Iris pigment epithelial cell (primary cell): ENCODE measurements around the gene CHST9.
A peak's percentile ranks its signal among the peaks of the same experiment; 100 is the strongest.
"Not testable (repeated sequence)": the region's sequence is repeated elsewhere in the genome, so short reads cannot be mapped to it uniquely, and the experiment has no call there.

ENCODE experiments used
- DNase-seq: peaks from one replicate; pipeline ENCODE4 v3.0.0-alpha.2; 2011; ENCODE audit warnings: low read depth

Gene CHST9

DNA sequence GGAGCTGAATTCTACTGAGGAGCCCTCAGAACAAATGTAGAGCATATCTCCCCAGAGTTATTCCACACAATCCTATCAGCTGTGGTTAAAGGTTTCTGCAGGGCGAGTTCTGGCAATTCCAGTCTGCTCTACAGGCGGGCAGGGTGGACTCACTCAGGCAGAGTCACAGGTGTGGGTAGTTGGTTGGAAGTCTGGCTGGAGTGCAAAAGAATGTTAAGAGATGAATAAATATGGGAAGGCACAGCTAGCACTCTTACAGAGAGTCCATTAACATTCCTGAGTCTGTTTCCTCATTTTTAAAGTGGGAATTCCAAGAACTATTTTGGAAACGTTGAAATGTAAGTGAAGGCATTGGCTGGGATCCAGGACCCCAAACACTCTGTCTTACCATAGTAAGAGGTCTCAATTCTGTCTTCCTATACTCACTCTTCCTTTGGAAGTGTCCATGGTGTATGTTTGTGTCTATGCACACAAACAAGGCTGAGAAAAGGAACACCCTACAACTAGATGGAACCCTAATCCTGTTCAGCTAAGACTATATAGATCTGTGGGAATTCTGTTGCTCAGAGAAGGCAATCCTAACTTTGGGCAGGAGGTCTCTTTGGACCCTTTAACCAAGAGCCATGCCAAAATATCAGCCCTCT, 256.3 kb downstream of the CHST9 start:
- no peak for DNase-seq

DNA sequence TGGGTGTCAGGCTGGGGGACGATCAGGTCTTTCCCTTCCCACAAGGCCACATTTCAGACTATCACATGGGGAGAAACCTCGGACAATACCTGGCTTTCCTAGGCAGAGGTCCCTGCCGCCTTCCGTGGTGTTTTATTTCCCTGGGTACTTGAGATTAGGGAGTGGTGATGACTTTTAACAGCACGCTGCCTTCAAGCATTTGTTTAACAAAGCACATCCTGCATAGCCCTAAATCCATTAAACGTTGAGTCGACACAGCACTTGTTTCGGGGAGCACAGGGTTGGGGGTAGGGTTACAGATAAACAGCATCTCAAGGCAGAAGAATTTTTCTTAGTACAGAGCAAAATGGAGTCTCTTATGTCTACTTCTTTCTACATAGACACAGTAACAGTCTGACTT, 257.3 kb downstream of the CHST9 start:
- DNase-seq, result not testable (repeated sequence)

DNA sequence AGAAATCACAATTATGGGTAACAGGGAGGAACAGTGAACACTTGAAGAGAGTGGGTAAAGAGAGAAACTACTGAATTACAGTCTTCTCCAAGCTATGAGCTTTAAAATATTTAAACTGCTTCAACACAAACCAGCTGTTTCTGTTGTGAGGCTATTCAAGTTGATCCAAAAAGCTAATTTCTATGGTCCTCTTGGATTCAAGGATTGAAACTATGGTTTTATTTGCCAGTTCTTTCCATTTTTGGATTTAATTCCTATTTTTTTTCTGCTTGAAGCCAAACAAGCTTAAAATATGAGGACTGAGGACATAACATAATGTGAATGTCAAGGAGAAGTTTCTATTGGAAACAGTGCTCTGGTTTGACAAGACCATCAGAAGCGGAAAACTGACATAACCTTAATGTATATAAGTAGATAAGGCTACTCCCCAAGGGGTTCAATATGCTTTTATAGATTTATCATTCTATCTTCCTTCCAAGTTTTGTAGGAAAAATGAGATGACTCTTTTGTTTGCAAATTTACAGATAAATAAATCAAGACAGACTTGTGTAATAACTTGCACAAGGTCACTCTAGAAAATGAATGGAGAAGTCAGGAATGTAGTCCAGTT, 258.9 kb downstream of the CHST9 start:
- DNase-seq, result no peak

DNA sequence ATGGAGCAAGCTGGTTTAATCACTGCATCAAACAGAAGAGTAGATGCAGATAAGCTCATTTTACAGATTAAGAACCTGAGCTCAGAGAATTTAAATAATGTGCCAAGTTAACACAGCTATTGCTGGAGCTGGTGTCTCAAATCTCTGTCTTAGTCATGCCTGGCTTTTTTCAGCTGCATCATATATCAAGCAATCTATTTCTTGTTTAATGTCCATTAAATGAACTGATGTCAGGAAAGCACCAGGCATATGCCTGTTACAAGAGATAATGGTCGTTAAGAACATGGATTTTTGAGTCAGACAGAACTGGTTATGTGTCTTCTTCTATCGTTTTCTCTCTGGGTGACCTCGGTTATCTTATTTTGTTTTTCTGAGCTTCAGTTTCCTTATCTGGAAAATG, 259.8 kb downstream of the CHST9 start:
- no peak for DNase-seq

DNA sequence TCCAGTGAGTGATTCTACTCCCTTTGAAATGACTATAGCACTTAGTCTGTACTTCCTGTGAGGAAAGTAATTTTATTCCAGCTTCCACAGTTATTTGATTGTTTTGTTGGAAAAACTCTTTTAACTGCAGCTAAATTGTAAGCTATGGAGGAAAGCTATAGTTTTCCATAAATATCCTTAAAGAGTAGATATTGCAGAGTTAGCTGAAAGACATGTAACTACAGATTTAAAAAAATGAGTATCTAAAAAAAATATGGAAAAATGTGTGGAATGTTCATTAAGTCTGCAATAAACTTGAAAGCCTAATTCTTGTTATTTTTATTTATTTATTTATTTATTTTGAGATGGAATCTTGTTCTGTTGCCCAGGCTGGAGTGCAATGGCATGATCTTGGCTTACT, 262.8 kb downstream of the CHST9 start:
- no peak for DNase-seq

DNA sequence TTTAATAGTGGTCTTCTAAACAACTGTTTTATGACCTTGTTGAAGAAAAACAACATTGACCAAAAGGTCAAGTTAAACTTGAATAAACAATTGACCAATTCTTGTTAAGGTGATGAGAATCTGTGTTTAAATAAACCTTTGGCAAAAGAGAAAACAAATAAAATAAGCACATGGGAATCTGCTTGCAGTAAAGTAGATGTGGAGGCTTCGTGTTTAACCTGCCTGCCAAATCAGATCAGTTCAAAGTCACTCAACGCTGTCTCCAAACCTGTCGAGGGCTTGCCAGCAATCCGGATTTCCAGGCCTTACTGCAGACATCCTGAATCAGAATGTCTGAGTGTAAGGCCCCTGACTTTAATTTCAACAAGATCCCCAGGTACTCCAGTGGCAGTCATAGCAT, 264.5 kb downstream of the CHST9 start:
- no peak for DNase-seq

- peak; percentile 3 for DNase-seq
These were observed 265.5 kb downstream of the CHST9 start for GRCh38 chr18:26919627-26920026.

- no peak for DNase-seq
These were observed 265.9 kb downstream of the CHST9 start for GRCh38 chr18:26919201-26919600.

DNA sequence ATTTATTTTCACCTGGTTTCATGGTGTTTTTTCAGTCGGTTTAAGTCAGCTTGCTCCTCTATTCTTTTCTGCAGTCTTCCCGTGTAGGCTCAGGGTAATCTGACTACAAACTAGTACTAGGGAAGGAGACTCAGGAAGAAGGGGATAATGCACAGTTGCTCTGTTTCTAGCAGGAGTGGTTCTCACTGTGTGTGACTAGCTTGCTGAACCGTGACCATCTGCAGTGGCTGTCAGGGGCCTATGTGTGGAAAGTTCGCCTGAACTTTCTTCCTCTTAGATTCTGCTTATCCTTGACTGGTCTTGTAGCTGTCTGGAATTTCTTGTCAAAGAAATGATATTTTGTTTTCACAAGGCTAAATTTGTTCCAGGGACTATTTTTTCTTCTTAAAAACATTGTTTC, 273.3 kb downstream of the CHST9 start:
- DNase-seq, result no peak

- no peak for DNase-seq
These were observed 275.4 kb downstream of the CHST9 start for GRCh38 chr18:26909599-26910290.

- no peak for DNase-seq
These were observed 276.2 kb downstream of the CHST9 start for GRCh38 chr18:26908906-26909305.

DNA sequence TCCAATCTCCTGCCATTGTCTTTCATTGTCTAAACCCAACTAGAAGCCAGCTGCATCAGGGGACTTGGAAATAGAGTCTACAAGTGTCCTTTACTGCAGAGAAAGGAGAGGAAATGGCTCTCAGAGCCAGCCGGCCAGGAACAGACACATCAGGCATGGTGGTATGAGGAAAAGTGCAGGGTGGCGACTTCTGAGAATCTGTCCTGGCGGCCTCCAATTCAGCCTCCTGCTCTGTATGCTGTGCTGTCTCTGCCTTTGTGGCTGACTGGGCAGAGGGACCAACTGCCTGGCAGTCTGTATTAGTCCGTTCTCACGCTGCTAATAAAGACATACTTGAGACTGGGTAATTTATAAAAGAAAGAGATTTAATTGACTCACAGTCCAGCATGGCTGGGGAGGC, 282.8 kb downstream of the CHST9 start:
- no peak for DNase-seq

DNA sequence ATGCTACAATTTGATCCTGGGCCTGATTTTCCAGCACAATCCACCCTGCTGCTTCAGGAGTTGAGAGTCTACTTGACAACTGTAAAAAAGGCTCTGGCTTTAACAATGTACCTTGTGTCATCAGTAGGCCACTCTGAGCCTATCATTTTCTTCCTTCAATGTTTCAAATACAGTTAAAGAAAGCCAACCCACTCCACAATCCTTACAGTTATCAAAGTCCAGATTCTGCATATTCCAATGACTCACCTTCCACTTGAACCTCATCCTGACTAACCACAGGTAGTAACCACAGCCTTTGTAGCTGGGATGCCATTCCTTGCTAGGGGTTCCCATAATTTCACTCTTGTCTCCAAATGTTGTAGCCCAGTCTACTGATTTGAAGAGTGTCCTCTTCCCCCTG, 284.1 kb downstream of the CHST9 start:
- no peak for DNase-seq

DNA sequence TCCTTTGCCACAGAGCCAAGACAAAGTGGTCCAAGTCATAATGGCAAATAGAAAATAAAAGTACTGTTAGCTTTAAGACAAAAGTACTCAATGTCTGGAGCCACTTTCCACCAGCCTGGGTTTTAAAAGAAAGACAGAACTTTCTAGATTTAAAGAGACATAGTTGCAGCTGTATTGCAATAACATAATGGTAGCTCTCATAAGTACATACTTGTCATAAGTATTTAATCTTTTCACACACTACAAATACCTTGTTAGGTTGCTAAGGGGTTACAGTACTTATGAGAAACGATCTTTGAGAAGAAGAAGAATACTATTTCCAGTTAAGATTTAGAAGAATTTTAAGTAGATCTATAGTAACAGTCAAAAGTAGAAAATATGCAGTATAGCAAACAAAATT, 290.7 kb downstream of the CHST9 start:
- no peak for DNase-seq

DNA sequence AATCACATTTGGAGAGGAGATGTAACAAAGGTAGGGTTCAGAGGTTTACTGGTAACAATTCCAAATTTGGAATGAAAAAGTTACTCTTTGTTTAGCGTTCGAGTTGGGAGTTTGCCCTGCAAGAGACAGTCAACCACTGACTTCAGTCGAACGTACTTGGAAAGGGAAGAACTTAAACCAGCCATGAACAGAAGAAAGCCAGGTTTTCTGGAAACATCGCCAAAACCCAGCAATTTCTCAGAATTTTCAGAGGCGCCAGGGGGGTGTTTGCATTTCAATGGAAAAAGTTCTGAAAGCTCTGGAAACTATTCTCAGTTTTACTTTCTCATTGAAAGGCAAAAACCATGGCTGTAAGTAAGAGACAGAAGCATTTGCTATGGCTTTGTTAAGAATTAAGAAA, 291.1 kb downstream of the CHST9 start:
- no peak for DNase-seq

GRCh38 chr18:26888259-26888658, 296.8 kb downstream of the CHST9 start:
- DNase-seq, result no peak

DNA sequence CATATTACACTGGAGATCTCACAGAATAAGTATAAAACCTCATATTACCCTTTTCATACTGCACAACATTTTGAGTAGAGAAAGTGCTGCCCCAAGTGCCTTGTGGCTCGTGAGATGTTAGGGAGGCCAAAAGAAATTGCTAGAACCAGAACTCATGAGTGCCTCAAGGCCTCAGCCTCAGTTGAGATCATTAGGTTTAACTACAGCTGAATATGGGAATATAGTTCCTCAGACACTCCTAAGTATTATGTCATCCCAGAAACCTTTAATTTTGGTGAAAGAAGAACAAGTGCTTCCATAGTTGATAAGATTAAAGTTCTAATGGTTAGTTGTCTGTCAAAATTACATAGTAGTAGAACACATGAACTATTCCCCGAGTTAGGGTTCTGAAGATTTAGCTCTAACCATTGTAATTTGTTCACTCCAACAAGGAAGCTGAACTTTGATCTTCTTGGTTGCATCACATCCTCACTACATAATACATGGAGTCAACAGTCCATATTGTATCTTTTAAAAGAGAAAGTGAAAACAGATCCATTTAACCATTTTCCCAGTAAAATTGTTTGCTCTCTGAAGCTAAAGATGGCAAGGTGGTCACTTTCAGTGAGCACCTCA, 310.0 kb downstream of the CHST9 start:
- DNase-seq, result no peak

DNA sequence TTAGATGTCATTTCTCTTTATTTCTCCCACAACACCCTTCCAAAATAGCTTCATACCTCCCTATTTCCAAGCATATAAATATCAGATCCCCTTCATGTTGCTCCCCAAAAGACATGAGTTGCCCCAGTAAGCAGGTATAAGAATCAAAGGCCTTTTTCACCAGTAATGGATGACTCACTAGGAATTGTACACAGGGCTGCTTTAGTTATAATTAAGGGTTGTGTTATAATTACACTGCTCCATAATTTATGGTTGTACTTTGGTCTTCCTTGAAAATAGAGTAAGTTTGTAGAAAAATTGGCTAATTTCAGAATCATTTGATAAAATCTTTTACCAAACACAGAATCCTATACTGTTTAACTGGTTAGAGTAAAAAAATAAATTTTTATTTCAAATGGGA, 310.8 kb downstream of the CHST9 start:
- DNase-seq, result no peak

GRCh38 chr18:26869640-26870039, 315.5 kb downstream of the CHST9 start:
- no peak for DNase-seq

DNA sequence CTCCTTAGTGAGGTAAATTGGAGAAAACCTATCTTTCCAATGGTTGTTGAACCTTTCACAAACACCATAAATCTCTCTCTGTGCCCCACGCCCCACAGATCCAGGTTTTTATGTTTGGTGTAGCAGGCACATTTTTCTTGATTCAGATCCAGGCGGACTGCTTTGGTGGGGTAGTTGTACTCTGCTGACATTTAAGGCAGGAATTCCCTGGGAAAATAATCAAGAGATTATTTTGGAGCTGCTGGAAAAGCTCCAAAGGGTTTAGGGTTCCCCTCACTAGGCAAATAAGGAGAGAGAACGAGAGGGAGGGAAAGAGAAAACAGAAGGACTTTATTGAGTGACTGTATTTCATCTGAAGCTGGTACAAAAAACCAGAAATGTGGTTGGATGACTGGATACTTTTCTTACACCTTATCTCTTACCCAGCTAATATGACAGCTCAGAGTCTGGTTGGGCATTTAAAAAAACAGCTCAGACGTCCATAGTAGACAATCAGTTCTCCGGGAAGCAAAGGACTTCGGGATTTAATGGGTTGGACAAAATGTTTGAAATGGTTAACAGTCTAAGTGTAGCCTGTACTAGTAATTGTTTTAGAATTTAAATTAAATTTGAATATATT, 316.0 kb downstream of the CHST9 start:
- no peak for DNase-seq

DNA sequence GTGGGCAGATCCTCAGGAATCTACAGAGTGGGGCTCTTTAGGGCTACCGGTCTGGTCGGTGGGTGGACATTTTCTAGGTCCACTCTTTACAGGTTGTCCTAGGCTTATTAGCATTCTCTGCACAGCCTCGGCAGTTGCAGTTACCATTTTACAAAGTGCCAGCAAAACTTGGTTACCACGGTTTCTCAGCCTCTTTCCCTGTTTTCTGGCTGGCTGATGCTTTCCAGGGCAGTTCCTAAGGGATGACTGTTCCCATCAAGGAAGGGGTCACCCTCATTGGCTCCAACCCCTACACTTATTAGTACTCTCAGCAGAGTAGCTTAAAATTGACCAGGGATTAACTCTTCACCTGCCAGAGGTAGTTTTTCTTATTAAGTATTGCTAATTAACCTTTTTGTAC, 317.6 kb downstream of the CHST9 start:
- no peak for DNase-seq

DNA sequence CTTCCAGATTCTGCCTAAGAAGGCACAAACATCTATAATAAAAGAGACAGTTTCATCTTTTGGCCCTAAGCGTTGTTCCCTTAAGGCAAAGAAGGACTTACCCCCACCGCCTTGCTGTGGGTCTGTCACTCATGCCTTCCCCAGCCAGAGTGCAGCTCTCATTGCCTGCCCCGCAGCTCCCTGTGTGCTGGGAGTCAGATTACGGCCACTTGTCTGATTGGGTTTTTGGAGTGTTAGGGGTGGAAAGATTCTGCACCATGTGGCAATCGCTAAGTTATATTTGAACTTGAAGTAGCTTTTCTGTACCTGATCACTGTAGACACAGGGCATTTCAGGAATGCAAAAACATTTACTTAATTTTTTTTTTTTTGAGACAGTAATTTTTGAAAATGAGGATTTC, 319.6 kb downstream of the CHST9 start, which contains the start of gene AQP4:
TSS of gene AQP4 (minus strand) at position 151 of the 400 bp plus-strand sequence. CDS start at position 133, 18 bp downstream.
- DNase-seq, result no peak

- DNase-seq, result no peak
These were observed 320.4 kb downstream of the CHST9 start for GRCh38 chr18:26864658-26865057.
